GM21723 (cell line): Measurements from ENCODE around the gene RBM23.
"Not testable (repeated sequence)": the region's sequence is repeated elsewhere in the genome, so short reads cannot be mapped to it uniquely, and the experiment has no call there.

ENCODE experiments used
- ATAC-seq: cut with Tn5 transposase; IDR thresholded peaks from one replicate; pipeline ENCODE4 v1.9.1; 2021; ENCODE audit warnings: mild to moderate bottlenecking, moderate library complexity; ENCODE audit not compliant: unreplicated experiment

RBM23 gene

GRCh38 chr14:22919601-22919921 is 612 bp upstream of the RBM23 start:
- peak; percentile 13 for ATAC-seq

DNA sequence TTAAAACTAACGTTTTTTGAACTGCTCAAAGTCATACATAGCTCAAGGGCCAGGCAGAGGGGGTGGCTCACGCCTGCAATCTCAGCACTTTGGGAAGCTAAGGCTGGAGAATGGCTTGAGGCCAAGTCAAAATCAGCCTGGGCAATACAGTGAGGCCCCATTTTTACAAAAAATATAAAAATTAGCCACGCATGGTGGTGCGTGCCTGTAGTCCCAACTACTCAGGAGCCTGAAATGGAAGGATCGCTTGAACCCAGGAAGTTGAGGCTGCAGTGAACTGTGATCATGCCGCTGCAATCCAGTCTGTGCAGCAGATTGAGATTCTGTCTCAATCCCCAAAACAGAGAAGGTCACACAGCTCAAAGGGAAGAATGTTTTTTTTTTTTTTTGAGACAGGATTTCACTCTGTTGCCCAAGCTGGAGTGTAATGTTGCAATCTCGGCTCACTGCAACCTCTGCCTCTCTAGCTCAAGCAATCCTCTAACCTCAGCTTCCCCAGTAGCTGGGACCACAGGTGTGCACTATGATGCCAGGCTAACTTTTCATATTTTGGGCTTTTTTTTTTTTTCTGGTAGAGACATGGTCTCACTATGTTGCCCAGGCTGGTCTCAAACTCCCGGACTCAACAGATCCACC is 2.9 kb downstream of the RBM23 start:
- ATAC-seq: no peak

GRCh38 chr14:22914836-22915235 is 4.1 kb downstream of the RBM23 start:
- not testable (repeated sequence) for ATAC-seq

GRCh38 chr14:22910916-22911315 is 8.0 kb downstream of the RBM23 start:
- no peak for ATAC-seq

- no peak for ATAC-seq
Measured at GRCh38 chr14:22908601-22909000, 10.3 kb downstream of the RBM23 start.

- no peak for ATAC-seq
Measured at GRCh38 chr14:22907429-22907828, 11.5 kb downstream of the RBM23 start.

GRCh38 chr14:22906073-22906472 is 12.9 kb downstream of the RBM23 start:
- no peak for ATAC-seq

DNA sequence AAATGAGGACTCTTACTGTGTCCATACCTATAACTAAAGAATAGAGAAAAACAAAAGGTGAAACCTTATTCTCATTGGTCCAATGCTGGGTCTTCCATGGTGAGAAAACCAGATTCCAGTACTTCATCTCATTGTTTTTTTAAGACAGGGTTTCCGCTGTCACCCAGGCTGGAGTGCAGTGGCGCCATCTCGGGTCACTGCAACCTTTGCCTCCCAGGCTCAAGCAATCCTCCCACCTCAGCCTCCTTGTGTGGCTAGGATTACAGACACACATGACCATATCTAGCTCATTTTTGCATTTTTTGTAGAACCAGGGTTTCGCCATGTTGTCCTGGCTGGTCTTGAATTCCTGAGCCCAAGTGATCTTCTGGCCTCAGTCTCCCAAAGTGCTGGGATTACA is 13.3 kb downstream of the RBM23 start:
- ATAC-seq: no peak

DNA sequence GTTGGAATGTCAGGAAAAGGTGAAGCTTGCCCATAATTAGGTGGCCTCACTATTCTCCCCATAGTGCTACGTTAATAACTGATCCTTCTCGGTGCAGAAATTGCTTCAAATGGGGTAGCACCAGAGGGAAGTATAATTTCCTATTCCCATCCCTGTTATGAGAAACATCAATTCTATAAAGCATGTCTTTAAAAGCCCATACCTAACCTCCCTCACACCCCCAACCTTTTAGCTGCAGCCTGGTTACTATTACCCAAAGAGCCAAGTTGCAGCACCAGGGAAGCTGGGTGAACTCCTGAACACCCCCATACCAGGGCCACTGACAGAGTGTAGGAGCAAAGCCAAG is 15.2 kb downstream of the RBM23 start:
- no peak for ATAC-seq

DNA sequence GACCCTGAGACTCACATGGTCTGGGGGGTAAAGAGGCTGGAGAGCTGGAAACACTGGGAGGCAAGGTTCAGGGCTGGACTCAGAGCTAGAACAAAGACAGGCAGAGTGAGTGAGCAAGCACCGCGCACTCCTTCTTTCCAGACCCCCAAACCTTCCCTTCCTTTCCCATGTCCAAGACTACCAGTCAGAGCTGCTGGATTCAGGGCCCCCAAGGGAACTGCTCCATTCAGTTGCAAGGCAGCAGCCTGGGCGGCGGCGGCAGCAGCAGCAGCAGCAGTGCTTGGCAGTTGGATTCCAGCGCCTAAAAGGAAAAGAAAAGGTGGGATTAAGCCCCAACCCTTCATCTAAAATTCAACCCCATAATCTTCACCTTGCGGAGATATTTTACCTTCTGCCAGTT is 17.1 kb downstream of the RBM23 start:
- ATAC-seq: no peak

GRCh38 chr14:22900081-22900799 is 18.7 kb downstream of the RBM23 start:
- ATAC-seq: no peak

DNA sequence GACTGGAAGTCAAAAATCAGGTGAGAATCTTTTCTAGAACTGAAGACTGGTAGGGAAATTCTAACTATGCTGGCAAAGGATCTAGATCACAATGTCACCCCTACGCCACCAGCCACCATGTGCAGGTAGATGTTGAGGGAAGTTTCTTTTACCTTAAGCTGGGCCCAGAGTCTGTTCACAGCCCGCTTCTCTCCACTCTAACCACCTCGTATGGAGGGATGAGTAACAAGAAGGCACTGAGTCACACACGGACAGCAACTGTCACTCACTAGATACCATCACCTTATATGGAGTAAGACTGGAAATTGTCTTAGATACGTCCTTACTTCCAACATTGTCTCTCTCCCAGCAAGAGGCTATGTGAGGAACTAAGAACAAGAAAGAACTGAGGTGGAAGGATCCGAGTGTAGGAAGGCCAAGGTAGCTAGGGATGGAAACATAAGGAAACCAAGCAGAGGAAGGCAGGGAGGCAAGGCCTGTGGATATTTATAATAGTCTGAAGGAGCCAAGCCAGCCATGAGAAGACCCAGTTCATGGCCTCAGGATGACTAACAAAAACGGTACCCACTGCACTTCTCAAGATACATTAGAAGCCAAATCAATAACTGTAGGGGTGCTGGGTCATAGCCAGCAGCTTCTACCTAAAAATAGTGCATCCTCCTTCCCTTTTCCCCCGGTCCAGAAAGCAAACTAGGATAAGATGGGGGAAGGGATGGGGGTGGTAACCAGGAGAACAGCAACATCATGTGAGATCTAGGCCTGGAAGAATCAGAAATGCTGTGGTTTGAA is 20.5 kb downstream of the RBM23 start:
- ATAC-seq: no peak

DNA sequence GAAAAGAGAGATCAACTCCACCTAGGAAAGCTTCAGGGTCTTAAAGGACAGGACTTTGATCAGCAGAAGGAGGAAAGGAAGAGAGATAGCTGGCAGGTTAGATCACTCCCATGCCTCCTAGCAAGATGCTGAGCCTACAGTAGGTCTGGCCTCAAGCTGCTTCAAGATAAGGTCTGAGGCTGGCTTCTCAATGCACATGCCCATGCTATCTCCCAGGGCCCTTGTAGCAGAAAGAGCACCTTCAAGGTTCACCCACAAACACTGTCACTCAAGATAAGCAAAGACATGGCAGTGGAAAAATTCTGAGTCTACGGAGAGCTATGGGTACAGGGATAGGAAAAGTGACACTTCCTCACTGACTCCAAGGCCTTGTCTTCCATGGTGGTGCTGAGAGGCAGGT is 21.6 kb downstream of the RBM23 start:
- ATAC-seq: no peak

DNA sequence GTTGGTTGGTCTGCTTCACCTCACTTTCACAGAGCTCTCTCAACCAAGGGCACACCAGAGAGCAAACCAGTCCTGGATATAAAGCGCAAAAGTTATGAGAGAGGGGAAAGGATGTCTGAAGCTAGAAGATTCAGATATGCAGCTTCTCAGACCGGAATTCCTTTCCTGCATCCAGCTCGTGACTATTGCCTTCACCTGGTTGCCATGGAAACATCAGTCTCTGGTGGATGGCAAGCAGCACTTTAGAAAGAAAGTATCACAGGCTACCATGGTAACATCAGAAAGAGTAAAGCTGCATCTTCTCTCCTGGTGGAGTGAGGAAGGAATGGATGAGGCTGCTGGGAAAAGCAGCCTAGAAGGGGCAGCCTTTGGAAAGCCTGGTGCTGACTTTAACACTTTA is 22.2 kb downstream of the RBM23 start:
- no peak for ATAC-seq

GRCh38 chr14:22896356-22896755 is 22.6 kb downstream of the RBM23 start:
- ATAC-seq: no peak

DNA sequence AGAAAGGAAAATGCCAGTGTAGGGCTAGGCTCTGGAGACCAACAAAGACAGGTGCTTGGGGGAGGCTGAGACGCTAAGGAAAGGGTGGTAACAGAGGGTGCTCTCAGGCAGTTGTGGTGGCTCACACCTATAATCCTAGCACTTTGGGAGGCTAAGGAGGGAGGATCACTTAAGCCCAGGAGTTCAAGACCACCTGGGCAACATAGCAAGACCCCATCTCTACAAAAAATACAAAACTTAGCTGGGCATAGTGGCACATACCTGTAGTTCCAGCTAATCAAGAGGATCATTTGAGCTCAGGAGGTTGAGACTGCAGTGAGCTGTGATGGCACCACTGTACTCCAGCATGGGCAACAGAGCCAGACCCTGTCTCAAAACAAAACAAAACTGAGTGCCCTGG is 23.5 kb downstream of the RBM23 start:
- ATAC-seq: no peak

GRCh38 chr14:22893706-22894105 is 25.2 kb downstream of the RBM23 start:
- no peak for ATAC-seq

DNA sequence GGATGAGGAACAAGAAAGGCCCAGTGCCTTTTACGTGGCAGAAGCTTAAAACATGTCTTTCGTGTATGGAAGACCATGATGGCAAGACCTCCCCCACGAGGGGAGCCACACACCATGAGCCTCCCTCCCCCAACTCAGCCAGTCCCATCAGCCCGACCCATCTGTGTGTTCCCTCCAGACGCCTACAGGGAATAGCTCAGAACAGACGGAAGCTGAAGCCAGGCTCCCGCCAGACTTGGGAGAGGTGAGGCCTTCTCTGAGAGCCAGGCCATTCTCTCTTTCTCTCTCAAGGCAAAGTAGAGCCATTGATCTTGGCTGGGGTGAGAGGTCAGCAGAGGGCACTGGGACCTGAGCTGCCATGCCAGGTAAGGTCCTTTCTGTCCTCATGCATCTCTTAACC is 26.5 kb downstream of the RBM23 start:
- ATAC-seq: no peak

DNA sequence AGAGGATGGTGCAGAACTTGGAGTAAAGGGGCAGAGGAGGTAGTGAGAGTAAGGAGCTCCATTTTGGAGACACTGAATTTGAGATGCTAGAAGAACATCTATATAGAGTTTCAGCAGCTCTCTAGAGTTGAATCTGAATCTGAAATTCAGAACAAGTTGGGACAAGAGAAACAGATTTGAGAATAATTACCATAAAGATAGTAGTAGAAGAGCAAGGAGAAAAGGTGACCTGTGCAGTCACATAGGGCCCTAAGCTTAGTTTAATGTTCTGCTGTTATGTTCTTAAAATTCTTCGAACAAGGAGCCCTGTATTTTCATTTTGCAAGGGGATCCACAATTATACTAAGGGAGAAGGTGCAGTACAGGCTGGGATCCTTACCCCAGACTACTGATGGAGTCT is 28.5 kb downstream of the RBM23 start:
- no peak for ATAC-seq

- no peak for ATAC-seq
Measured at GRCh38 chr14:22888662-22889061, 30.3 kb downstream of the RBM23 start.

- ATAC-seq: peak; percentile 53
Measured at GRCh38 chr14:22887990-22888378, 31.0 kb downstream of the RBM23 start.

DNA sequence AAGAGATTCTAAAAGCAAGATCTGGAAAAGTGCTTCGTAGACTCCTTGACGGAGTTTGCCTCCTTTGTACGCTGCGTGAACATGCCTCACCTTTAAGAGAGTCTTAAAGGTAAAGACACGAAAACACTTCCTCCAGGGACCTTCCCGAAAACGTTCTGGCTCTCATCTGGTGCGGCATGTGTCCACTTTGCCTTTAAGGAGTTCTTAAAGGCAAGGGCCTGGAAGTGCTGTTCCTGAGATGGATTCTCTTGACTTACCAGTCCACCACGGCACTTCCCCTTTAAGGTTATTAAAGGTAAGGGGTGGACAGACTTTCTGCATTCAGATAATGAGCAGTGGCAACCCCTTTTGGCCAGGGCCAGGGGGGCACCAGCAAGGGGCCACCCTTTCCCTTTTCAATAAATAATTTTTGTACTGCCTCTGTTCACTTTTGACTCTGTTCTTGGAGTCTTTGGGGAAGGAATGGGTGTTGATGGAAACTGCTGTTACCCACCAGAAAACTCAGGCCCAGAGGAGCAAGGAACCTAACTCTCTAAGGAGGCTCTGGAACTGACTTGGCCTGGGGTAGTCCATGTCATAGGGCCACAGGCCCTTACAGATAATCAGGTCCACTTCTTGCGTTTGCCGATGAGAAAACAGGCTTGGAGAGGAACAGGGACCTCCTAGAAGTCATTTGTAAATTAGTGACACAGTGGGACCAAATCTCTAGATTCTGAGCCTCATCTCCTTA is 31.5 kb downstream of the RBM23 start:
- ATAC-seq: peak; percentile 46
